Activated CD8-positive, alpha-beta memory T cell treated with anti-CD3 and anti-CD28 coated beads, Interleukin-2, amount 50 U/mL, for 1 hour (primary cell): Measurements from ENCODE around the gene MICALL1.

ENCODE experiments used
- DNase-seq: peaks from one replicate; pipeline ENCODE4 v3.0.0-alpha.2; 2020; ENCODE audit errors: extremely low read depth

The MICALL1 gene, protein sequence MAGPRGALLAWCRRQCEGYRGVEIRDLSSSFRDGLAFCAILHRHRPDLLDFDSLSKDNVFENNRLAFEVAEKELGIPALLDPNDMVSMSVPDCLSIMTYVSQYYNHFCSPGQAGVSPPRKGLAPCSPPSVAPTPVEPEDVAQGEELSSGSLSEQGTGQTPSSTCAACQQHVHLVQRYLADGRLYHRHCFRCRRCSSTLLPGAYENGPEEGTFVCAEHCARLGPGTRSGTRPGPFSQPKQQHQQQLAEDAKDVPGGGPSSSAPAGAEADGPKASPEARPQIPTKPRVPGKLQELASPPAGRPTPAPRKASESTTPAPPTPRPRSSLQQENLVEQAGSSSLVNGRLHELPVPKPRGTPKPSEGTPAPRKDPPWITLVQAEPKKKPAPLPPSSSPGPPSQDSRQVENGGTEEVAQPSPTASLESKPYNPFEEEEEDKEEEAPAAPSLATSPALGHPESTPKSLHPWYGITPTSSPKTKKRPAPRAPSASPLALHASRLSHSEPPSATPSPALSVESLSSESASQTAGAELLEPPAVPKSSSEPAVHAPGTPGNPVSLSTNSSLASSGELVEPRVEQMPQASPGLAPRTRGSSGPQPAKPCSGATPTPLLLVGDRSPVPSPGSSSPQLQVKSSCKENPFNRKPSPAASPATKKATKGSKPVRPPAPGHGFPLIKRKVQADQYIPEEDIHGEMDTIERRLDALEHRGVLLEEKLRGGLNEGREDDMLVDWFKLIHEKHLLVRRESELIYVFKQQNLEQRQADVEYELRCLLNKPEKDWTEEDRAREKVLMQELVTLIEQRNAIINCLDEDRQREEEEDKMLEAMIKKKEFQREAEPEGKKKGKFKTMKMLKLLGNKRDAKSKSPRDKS

DNA sequence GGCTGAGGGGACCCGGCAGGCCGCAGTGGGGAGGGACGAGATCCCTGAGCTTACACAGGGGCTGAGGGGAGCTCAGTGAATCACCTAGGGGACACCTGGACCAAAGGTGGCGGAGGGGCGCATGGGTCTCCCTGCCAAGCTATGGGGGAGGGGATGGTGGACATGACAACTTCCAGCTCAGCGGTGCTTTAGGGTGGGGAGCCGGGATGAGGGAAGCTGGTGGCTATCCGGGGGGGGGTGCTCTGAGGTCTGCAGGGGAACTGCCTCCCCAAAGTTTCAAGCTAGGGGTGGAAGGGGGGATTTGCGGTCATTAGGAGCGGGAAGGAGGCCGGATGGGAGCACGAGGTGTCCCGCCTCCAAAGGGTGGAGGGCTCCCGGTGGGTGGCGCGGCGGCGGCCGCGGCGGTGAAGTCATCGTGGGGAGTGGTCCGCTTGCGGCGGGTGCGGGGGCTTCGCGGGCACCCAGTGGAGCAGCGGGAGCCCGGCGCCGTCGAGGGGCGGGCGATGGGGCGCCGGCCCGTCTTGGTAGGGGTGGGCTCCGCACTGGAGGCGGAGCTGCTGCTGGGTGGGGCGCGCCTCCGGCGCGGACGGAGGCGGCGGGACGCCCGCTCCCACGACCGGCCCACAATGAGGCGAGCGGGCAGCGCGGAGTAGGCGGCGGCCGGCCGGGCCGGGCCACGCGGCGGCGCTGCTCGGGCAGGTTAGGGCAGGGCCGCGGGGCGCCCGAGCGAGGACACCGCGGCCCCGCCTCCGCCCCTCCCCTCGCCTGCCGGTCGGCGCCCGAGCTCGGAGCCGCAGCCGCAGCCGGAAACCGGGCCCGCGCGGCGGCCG is at the start of gene MICALL1:
Gene MICALL1, plus strand, starts transcription at position 764 of the 830 bp plus-strand sequence. CDS start 126 bp downstream, outside the sequence.
- DNase-seq, result no peak

DNA sequence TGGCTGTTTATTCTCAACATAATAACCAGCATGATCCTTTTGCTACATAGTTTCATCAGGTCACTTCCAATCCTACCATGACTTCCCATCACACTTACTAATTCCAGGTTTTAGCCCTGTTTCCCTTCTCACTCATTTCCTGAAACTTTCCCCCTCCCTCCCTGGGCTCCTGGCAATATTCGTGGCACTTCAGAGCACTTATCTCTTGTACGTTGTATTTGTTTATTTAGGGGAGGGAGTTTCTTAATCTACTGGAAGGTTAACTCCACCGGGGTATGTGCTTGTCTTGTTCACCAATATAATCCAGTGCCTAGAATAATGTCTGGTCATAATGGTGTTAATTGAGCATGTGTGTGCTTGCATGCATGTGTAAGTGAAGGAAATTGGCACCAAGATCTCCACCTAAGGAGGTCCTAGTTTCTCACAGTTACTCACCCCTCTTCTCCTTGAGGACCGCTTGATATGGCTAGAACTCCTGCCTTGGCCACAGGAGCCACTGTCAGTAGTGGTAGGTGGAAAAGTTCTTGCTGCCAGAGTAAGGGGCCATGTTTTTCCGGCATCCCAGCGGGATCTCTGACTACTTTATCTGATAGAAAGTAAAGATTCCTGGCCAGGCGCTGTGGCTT is 45.2 kb upstream of the MICALL1 start:
- DNase-seq, result no peak

DNA sequence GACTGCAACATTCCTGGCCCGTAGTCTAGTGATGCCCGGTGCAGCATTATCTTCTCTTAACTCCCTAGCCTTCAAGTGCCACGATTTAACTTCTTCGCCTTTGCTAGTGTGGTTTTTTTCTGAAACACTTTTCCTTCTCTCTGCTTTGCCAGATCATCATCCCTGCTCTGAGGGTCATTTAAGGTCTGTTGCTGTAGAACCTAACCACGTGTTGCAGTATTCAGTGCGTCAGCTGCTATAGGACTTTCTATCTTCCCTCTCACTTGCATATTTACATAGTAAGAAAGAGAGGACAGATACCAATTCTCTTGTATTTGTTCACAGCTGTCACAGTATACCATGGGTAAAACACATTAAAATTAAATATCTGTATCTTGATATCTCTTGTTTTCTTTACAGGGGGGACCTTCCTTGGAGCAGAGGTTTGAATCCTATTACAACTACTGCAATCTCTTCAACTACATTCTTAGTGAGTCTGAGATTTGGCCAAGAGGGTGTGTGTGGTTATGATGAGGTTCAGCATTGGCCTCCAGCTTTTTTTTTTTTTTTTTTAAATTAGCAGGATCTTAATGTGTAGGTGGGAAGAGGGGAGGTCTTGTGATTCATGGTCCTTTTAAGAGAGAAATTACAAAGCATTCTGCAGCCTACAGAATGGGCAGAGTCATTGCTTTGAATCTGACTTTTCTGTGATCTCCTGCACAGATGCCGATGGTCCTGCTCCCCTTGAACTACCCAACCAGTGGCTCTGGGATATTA is 43.3 kb upstream of the MICALL1 start:
- no peak for DNase-seq

DNA sequence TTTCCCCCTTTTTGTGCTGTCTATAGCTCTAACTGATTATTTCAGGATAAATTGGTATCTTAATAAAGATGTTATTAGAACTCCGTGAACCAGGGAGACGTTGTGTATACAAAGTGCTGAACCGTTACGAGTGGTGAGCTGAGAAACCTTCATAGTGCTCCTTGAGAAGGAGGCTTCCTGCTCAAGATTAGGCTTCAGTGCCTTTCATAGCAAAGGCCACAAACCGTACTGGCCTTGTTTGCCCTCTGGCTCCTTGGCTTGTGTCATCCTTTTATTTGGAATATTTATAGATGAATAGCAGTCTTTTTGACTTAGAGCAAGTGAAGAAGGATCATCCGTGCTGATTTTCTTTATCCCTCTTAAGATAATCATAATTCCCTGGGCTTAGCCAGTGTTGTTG is 40.6 kb upstream of the MICALL1 start:
- DNase-seq, result no peak

DNA sequence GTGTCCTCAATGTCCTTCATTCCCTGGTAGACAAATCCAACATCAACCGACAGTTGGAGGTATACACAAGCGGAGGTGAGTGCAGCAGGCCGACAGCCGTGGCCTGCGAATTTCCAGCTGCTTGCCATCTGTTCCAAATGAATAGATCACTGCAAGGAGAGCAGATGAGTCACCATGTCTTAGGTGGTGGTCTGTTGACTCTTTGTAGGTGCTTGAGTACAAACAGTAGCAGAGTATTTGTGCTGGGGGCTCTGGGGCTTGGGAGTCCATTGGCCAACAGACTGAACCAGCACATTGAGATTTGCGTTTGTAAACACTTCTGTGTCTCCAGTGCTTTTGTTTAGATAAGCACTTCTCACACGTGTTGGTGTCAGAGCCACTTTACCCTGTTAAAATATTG is 35.8 kb upstream of the MICALL1 start:
- no peak for DNase-seq

DNA sequence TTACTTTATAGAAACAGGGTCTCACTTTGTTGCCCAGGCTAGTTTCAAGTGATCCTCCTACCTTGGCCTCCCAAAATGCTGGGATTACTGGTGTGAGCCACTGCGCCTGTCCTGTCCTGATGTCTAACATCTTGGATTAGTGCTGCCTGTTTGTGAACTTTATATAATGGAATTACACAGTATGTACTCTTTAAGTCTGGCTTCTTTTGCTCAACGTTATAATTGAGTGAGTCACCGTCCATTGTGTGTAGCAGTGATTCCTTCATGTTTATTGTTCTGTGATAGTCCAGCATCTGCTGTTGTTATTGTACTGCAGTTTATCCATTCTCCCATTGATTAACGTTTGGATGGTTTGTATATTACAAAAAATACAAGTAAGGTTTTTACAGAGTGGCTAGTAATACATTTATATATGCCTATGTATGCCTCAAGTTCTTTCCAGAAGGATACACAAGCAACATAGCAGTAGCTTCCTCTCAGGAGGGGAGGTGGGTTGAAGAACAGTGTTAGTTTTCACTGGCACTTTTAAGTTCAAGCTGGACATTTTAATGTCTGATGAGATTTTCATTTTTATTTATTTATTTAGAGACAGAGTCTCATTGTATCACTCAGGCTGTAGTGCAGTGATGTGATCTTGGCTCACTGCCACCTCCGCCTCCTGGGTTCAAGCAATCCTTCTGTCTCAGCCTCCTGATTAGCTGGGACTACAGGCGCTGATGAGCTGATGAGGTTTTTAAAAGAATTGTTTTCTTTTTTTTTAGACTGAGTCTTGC is 25.2 kb upstream of the MICALL1 start:
- no peak for DNase-seq

DNA sequence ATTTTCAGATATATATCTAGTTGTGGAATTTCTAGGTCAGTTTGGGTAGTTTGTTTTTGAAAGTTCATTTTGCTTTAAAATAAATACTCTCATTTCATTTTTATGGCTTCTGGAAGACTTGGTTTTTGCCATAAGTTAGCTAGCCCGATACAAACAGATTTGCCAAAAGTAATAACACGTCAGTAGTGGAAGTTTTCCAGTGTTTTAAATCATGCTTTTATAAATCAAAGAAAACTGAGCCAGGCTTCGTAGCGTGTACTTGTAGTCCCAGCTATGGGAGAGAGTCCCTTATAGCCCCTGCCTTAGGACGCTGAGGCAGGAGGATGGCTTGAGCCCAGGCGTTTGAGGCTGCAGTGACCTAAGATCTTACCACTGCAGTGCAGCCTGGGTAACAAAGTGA is 21.7 kb upstream of the MICALL1 start:
- DNase-seq, result no peak

DNA sequence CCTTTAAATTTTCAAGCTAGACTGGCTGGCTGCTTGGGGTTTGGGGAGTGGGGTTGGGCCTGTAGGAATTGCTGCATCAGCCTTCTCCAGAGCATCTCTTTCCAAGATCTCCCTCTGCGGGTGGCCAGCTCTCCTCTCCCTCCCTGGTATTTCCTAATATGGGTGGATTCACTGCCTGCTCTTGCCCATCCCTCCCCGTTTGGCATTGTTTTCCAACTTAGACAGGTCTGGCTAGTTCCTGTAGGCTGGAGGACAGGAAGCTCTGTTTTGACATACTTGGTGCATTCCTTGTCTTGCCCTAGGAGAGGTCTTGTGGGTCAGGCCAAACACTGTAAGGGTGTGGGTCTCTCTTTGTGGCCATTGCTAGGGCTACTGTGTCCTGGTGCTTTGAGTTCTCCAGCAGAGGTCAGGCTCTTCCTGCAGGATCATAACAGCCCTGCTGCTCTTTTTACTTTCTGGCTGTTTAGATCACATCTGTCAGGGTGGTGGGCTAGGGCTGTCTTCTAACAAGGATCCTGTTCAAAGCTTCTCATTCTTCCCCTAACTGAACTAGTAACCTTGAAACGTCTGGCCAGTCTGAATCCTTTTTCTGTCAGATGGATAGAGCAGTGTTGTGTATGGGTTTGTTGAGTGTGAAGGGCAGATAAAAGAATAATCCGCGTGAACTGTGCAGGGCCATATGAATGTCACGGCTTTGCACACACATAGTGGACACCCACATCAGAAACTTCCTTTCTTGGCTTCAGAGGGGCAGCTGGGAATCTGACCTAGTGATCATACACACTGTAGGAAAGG is 18.3 kb upstream of the MICALL1 start:
- DNase-seq, result no peak

DNA sequence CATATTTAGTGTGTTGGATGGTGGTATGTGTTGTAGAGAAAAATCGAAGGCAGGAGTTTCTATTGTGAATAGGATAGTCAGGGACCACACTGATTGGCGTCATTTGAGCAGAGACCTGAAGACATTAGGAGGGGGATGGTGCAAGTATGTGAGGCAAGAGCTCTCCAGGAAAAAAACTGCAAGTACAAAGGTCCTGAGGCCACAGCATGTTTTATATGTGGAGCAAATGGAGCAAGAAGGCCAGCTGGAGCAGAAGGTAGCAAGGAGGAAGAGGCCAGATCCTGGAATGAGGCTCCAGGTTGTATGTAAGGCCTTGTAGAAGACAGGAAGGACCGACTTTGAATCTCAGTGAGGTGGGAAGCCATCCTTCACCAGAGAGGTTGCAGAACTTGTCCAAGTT is 14.2 kb upstream of the MICALL1 start:
- DNase-seq, result no peak

DNA sequence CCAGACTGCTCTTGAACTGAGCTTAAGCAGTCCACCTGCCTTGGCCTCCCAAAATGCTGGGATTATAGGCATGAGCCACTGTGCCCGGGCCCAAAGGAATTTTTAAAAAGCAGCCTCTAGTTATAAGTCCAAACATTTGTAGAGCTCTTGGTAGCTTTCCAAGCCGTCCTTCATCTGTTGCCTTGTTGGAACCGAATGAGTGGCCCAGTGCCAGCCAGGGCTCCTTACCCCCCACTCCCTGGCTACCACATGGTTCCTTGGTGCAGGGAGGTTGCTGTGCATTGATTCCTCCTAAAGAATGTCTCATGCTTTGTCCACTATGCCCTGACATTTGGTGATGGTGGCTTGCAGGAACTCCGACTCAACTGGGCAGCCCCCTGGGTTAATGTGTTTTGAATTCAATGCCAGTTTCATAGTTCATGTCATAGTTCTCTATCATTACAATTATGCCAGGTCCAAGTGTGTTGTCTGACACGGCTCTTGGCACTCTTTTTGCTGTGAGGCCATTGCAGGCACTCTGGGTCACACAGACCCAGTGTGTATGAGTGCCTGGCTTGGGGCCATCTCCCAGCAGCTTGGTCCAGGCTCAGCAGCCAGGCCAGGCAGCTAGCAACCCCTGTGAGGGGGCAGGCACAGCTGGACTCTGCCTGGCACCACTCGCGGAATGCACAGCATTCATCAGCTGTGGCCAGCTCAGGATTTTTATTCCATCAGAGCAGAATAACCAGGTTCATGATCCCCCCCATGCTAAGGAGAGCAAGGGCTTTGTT is 13.3 kb upstream of the MICALL1 start:
- DNase-seq, result no peak

DNA sequence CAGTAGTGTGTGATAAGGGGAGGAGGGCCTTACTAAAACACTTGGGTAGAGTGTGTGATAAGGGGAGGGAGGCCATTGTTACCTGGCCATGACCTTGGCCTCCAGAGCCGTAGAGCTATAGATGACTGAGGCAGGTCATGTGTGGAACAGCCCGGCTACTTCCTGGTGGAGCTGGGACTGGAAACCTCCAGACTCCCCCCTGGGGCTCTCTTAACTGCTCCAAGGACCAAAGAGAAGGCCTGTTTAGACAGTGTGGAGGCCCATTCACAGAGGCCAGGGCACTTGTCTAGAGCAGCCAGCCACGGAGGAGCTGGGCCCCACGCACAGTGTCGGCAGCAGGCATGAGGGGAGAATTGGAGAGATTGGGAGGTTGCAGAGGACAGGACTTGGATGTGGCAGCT is 12.5 kb upstream of the MICALL1 start:
- DNase-seq, result no peak

DNA sequence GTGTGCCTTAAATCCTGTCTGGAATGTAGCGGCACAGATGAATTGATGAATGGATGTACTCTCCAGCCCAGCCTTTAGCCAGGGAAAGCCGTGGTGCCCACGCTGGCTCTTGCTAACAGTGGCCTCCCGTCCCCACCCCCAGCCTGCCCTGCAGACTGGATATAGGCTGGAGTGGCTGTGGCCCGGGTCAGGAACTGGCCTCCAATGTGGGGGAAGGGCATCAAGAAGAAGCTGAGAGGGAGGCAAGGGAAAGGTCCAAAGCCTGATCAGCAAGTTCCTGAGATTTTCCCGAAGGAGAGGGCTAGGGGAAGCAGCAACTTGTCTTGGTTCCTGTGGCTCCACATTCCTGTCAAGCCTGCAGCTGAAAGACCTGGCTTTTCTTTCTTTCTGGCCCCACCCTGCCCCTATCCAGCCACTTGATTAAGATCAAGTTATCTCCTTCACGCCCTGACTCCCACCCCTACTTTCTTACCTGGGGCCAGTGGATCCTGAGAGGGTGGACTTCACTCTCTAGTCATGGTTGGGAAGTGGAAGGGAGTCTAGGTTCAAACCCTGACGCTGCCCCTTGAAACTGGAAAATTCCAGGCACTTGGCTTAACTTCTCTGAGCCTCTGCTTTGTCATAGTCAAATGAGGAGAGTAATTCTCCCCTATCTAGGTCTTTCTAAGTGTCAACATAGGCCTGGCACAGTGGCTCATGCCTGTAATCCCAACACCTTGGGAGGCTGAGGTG is 11.0 kb upstream of the MICALL1 start:
- no peak for DNase-seq

DNA sequence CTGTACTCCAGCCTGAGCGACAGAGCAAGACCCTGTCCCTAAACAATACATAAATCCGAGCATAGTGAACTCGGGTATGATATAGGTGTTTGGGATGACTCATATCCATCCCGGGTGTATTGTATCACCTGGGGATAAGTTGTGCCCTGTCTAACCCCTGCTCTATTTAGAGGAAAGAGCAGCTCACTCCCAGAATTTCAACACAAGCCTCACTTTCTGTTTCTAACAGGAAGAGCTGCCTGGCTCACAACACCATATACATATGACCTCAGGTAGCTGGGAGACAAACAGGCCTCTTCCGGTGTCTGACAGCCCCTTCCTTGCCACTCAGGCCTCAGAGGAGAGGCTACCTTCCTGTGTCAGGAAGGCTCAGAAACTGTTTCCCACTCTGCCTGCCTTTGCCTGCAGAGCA is 9.9 kb upstream of the MICALL1 start:
- DNase-seq, result no peak

DNA sequence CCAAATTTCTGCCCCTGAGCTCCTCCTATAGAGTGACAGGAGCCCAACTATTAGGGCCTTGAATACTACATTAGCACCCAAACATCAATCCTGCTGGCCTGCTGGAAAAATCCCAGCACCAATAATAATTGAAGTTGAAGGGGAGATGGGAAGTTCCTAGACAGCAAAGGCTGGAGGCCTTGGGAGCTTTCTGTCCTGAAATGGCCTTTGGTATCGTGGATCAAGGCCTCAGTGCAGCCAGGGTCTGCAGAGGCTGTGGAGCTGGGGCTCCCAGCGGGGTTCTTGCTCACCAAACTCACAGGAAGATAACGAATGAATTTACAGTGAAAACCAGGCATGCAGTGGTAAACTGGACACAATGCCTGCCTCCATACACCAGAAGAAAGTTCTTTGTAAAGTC is 9.2 kb upstream of the MICALL1 start:
- DNase-seq, result no peak

DNA sequence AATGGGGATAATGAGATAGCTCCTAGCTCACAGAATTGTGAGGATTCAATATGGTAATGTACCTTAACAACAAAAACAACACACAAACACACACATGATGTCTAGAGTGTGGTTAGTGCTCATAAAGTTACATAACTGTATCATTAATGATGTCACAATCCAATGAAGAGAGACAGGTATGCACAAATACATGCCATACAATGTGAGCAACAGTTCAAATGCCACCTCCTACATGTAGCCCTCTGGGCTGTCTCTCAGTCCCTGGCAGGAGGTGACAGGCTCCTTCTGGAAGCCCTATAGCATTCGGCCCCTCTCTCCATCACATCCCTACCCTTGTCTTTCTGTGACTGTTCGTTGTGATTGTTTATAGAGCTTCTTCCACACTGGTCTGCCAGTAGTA is 8.3 kb upstream of the MICALL1 start:
- DNase-seq, result no peak

DNA sequence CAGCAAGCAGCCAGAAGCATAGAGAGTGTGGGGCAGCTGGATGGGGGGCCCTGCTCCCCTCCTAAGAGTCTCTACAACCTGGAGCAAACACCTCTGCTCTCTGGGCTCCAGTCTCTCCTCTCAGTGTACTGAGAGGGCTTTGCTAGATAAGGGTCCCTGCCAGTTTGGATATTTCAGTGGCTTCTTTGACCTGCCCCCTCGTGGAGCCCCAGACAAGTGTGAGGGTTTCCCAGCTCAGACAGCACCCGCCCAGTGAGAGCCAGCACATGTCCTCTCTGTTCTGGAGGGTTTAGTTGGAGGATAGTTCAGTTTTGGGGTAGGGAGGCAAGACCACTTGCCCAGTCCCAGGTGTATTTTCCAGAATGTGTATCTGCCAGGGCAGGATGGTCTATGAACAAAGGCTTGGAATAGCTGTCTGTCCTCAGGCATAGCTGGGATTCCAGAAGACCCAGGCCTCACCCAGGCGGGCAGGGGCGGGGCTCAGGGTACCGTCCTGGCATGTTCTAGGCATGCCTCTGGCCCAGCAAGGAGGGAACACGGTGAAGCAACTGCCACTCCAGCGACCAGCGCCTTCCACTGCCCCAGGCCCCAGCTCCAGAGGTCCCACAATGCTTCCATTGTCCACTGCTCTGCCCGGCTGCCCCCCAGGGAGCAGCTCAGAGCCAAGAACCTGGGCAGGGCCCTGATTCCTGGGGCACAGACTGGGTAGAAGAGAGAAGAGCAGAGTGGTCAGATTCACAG is 7.5 kb upstream of the MICALL1 start:
- DNase-seq, result no peak
